Cardiac muscle cell (in vitro differentiated cells and primary cell): ENCODE measurements around the gene CBFA2T2. TPM values are rescaled to one million over a fixed set of nuclear protein-coding genes. Genes with fewer than 3 reads are reported as not detected.

Experiments used
- DNase-seq, 2 donors: peaks; one replicate each; pipeline versions ENCODE4 v3.0.0 to v3.0.0-alpha.2; 2010 to 2017; ENCODE audit warnings: low read depth in 1 of 2, low spot score in 1 of 2
- H3K27ac ChIP-seq: fragments of 200-600 bp; sonication (generic); 2 replicates; pipeline ENCODE4 v1.5.1; 2016
- H3K27me3 ChIP-seq: fragments of 200-600 bp; sonication (generic); 2 replicates; pipeline ENCODE4 v1.6.0; 2016; ENCODE audit warnings: control low read depth
- H3K36me3 ChIP-seq: fragments of 200-600 bp; sonication (generic); 2 replicates; pipeline ENCODE4 v1.5.1; 2016; ENCODE audit warnings: control low read depth
- H3K4me1 ChIP-seq: fragments of 200-600 bp; sonication (generic); 2 replicates; pipeline ENCODE4 v1.8.1; 2017; ENCODE audit warnings: low read depth, mild to moderate bottlenecking, mixed run types
- H3K4me3 ChIP-seq: fragments of 200-600 bp; sonication (generic); 2 replicates; pipeline ENCODE4 v1.5.1; 2016; ENCODE audit warnings: mild to moderate bottlenecking
- H3K9me3 ChIP-seq: fragments of 200-600 bp; sonication (generic); 2 replicates; pipeline ENCODE4 v1.5.1; 2017; ENCODE audit warnings: low read depth, mild to moderate bottlenecking, control low read depth
- CTCF ChIP-seq: IDR thresholded peaks from 2 replicates; pipeline ENCODE4 v1.5.1; 2012; ENCODE audit warnings: low read depth, mild to moderate bottlenecking, low read length
- polyA plus RNA-seq: library from polyadenylated mRNA; unstranded; fragments of >200 nt; fragmentation: Nextera tagmentation; extraction: Ambion mirVana; gene quantifications from 2 replicates; pipeline ENCODE4 v1.2.1, GENCODE V29; 2016
- total RNA-seq: library from RNA; depleted of rRNA; stranded (reverse); fragments of >200 nt; gene quantifications from 2 replicates; pipeline ENCODE4 v1.2.3, GENCODE V29; 2016

The CBFA2T2 gene
- total and polyA plus RNA-seq, 2 experiments from 2014 or later = 36.7 to 53.1 TPM

GRCh38 chr20:33636776-33637175 lies 146.9 kb downstream of the CBFA2T2 start:
- Histone ChIP-seq H3K27ac (peak overlapping the region; percentile 72), H3K9me3 (no peaks in the 10 kb centered on the region), H3K4me3 (no peak overlapping the region), H3K36me3 (peaks cover 51% of the 10 kb centered on the region), H3K4me1 (peaks cover 13% of the 10 kb centered on the region), H3K27me3 (no peaks in the 10 kb centered on the region)
- TF ChIP-seq CTCF = no peak
- peak in 1 of 2 donors; percentile 46 for DNase-seq

- Histone ChIP-seq H3K4me1 (peaks cover 12% of the 10 kb centered on the region), H3K36me3 (peaks cover 46% of the 10 kb centered on the region), H3K27me3 (no peaks in the 10 kb centered on the region), H3K27ac (no peak overlapping the region), H3K4me3 (no peak overlapping the region), H3K9me3 (no peaks in the 10 kb centered on the region)
- TF ChIP-seq CTCF = no peak
- no peak for DNase-seq
Observed at GRCh38 chr20:33640287-33640686, 150.4 kb downstream of the CBFA2T2 start.

DNA sequence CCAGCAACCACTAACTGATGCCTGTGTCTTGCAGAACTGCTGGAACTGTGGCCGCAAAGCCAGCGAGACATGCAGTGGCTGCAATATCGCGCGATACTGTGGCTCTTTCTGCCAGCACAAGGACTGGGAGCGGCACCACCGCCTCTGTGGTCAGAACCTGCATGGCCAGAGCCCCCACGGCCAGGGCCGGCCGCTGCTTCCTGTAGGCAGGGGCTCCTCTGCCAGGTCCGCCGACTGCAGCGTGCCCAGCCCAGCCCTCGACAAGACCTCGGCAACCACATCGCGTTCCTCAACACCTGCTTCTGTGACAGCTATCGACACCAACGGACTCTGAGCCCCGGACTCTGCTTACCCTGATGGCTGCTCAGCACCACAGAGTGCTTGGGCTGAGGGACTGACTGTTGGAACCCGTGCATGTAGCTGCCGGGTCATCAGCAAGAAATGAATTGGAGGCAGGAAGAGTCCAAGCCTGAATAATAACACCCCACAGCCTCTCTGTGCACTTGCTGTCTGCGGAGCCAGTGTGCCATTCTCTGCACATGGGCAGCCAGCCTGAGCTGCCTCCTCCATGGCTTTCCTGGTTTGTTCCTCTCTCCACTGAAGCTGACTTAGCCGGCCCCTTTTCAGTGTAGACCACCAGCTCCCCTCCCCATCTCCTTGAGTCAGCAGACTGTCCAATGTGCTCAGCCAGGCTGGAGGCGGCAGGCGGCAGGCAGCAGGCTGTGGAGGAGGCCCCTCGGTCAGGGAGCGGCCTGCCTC lies 154.6 kb downstream of the CBFA2T2 start:
- Histone ChIP-seq H3K27me3 (no peaks in the 10 kb centered on the region), H3K4me1 (peaks cover 12% of the 10 kb centered on the region), H3K4me3 (no peak overlapping the region), H3K36me3 (peaks cover 34% of the 10 kb centered on the region), H3K9me3 (no peaks in the 10 kb centered on the region), H3K27ac (peak overlapping the region; percentile 8)
- TF ChIP-seq CTCF = no peak
- no peak for DNase-seq

DNA sequence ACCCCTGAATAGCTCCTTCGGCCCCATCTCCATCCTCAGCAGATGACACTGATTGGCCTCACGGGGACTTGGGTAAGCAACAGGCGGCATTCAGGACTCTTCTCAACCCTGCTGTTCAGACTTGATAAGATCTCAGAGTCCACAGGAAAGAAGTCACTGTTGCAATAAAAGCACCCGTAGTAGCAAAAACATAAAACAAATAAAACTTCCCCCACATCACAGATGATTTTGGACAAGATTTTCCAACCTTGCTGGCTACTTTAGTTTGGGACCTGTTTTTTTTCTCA lies 155.1 kb downstream of the CBFA2T2 start:
- no peak overlapping the region for H3K27ac ChIP-seq
- H3K27me3 ChIP-seq = no peaks in the 10 kb centered on the region
- no peak for TF ChIP-seq CTCF
- H3K4me3 ChIP-seq = no peak overlapping the region
- peaks cover 17% of the 10 kb centered on the region for H3K4me1 ChIP-seq
- peaks cover 29% of the 10 kb centered on the region for H3K36me3 ChIP-seq
- DNase-seq = no peak
- H3K9me3 ChIP-seq = no peaks in the 10 kb centered on the region

DNA sequence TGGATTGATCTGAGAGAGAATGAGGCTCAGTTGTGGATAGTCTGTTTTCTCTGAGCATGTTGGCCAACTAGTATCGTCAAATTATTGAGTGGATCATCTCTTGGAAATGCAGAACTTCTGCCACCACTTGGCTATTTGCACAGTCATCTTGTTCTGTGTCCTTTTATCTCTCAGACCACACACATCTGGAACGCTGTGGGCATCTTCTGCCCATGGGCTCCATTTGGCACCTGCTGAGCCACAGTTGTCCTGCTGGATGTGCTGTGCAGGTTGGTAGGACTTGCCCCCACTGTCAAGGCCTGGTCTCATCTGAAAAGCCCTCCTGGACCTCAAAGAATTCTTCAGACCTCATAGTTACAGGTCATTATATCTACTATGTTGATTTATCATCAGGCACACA lies 155.5 kb downstream of the CBFA2T2 start:
- H3K9me3 ChIP-seq = no peaks in the 10 kb centered on the region
- H3K27ac ChIP-seq = no peak overlapping the region
- no peak overlapping the region for H3K4me3 ChIP-seq
- H3K36me3 ChIP-seq = peaks cover 25% of the 10 kb centered on the region
- H3K27me3 ChIP-seq = no peaks in the 10 kb centered on the region
- no peak for TF ChIP-seq CTCF
- no peak for DNase-seq
- H3K4me1 ChIP-seq = peaks cover 18% of the 10 kb centered on the region
